Stromal cell of bone marrow (primary cell): Measurements from ENCODE around the gene SAMD11.
"Not testable (repeated sequence)": the region's sequence is repeated elsewhere in the genome, so short reads cannot be mapped to it uniquely, and the experiment has no call there.

Source experiments
- DNase-seq: peaks from one replicate; pipeline ENCODE4 v3.0.0-alpha.2; 2012; ENCODE audit warnings: low read depth

Gene SAMD11

GRCh38 chr1:965526-966134, 41.9 kb downstream of the SAMD11 start:
- no peak for DNase-seq

DNA sequence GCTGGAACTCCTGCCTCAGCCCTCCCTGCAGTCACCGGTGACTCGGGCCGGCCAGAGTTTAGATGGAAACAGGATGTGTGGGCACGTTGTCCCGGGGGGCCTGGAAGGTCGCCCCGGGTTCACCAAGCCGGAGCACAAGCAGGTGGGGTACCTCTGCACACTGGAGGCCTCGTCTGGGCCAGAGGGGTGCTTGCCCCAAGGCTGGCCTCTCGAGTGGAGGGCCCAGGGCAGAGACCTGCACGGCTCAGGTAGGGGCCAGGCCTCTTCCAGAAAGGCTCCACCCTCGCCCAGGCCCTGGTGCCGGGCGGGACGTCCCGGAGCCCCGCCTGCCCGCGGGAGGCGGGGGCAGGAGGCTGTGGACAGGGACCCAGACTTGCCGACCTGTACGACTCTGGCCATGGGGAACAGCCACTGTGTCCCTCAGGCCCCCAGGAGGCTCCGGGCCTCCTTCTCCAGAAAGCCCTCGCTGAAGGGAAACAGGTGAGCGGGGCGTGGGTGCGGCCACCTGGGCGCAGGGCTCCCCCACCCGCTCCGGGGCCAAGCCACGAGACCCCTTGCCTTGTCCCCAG, 42.5 kb downstream of the SAMD11 start, which contains the start of gene PLEKHN1:
Gene PLEKHN1 (plus strand): TSS at position 348 of the 569 bp plus-strand sequence. CDS start 50 bp downstream, at position 398.
- no peak for DNase-seq

GRCh38 chr1:966704-967300, 43.1 kb downstream of the SAMD11 start:
- DNase-seq, result peak; percentile 33

DNA sequence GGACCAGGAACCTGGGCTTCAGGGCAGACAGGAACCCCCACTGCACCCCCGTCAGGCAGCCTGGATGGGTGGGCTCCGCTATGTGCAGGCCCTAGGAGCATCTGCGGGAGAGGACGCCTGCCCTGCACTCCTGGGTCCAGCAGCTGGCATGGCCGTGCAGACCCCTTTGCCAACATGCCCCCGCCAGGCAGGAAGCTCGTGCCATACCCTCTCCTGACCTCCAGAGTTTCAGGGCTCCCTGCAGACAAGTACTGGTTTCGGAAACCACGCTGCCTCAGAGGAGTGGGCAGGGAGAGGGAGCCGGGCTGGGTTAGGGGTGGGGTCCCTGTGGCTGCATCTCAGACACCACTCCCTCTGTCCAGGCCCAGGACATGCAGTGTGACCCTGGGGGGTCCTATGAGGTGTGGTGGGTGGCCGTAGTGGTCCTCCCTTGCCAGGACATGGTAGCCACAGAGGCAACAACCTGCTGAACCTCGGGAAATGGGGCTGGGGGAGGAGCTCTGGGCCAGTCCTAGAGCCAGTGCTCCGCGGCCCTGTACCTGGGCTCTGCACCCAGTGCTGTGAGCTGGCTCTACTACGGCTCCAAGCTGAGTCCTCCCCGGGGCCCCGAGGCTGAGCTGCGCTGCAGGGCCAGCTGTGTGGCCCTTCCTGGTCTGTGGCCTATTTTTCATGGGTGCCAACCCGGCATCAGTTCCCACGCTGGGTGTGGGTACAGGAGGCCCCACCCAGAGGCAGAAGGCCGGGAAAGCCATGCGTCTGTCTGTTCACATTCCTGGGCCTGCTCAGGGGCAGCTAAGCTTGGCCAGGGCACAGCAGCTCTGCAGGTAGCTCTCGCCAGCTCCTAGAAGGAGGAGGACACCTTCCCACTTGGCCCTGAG, 44.0 kb downstream of the SAMD11 start:
- no peak for DNase-seq

GRCh38 chr1:969260-969855, 45.6 kb downstream of the SAMD11 start:
- DNase-seq, result no peak

DNA sequence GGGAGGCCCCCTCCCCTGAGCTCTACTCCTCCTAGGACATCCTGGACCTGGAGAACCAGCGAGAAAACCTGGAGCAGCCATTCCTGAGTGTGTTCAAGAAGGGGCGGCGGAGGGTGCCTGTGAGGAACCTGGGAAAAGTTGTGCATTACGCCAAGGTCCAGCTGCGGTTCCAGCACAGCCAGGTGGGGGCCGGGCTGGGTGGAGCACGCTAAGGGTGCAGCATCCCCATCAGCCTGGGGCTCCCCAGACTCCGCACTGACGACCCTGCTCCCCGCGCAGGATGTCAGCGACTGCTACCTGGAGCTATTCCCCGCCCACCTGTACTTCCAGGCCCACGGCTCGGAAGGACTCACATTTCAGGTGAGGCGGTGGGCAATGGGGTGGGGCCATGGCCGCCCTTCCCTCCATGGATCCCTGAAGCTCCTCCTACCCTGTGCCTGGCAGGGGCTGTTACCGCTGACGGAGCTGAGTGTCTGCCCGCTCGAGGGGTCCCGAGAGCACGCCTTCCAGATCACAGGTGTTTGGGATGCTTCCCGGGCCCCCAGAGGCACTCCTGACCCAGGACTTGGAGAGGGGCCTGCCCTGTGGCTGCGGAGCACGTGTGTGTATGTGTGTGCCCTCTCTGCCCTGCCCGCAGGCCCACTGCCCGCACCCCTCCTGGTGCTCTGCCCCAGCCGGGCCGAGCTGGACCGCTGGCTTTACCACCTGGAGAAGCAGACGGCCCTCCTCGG, 46.7 kb downstream of the SAMD11 start:
- DNase-seq, result no peak

DNA sequence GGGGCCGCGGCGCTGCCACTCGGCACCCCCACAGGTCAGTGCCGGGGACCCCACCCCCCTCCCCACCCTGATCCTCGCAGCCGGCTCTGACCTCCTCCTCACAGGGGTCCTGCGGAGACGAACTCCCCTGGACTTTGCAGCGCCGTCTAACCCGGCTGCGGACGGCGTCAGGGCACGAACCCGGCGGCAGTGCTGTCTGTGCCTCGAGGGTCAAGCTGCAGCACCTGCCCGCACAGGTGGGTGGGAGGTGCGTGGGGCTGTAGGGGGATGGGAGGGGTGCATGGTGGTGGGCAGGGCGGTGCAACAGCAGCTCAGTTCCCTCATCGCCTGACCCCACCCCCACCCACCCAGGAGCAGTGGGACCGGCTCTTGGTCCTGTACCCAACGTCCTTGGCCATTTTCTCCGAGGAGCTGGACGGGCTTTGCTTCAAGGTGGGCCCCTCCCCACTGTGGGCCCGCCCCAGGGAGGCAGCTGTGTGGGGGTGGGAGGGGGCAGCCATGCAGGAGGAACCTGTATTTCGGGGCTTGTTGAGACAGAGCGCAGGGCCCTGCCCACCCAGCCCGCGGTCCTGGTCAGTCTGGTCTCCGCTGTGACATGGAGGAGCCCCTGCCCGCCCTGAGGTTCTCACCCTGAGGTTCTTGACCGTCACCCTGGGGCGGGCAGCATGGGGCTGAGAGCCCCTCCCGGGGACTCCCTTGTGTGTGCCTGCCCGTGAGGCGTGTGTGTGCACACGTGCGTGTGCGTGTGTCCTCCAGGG, 47.4 kb downstream of the SAMD11 start:
- DNase-seq, result no peak

DNA sequence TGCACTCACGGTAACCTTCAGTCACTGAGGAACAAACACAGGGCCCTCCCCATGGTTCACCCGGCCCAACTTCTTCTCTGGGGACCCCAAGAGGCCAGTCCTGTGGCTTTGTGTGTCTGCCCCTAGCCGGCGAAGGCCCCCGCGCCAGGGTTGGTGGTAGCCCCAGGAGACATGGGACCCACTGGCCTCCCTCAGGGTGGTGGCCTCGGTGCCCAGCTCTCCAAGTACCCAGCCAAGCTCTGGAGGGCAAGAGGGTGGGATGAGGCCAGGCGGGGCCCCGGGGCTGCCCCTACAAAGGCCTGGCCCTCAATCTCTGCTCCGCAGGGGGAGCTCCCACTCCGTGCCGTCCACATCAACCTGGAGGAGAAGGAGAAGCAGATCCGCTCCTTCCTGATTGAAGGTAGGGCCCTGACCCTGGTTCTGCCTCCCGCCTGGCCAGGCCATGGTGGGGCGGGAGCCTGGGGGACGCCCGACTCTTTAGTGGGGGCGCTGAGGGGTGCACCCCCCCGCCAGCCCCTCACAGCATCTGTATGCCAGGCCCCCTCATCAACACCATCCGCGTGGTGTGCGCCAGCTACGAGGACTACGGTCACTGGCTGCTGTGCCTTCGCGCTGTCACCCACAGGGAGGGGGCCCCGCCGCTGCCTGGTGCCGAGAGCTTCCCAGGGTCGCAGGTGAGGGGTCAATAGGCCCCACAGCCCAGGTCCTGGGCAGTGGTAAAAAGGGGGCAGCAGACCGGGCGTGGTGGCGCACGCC, 48.2 kb downstream of the SAMD11 start:
- no peak for DNase-seq

- DNase-seq, result no peak
Measured at GRCh38 chr1:972726-973458, 49.2 kb downstream of the SAMD11 start.

DNA sequence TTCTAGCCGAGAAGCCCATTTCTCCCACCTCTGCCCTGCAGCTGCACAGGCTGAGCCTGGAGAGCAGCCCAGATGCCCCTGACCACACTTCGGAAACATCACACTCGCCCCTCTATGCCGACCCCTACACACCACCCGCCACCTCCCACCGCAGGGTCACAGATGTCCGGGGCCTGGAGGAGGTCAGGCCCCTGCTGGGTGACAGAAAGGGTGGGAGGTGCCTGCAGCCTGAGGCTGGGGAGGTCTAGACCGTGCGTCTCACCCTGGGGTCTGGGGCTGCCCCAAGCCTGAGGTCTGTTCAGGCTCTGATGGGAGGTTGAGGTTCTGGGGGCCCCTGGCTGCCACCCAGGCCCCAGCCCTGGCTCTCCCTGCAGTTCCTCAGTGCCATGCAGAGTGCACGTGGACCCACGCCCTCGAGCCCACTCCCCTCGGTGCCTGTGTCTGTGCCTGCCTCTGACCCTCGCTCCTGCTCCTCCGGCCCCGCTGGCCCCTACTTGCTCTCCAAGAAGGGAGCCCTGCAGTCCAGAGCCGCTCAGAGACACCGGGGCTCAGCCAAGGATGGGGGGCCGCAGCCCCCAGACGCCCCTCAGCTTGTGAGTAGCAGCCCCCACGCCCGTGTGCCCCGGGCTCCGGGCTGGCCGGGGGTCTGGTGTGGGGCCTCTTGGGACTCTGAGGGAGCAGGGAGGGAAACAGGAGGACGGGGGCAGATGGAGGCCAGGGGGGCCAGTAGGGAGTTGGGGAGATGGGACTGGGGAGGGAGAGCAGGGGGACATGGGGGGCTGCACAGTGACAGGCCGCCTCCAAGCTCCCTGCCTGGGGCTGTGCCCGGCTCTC, 50.0 kb downstream of the SAMD11 start:
- no peak for DNase-seq

- DNase-seq, result no peak
Measured at GRCh38 chr1:974293-974640, 50.5 kb downstream of the SAMD11 start.

DNA sequence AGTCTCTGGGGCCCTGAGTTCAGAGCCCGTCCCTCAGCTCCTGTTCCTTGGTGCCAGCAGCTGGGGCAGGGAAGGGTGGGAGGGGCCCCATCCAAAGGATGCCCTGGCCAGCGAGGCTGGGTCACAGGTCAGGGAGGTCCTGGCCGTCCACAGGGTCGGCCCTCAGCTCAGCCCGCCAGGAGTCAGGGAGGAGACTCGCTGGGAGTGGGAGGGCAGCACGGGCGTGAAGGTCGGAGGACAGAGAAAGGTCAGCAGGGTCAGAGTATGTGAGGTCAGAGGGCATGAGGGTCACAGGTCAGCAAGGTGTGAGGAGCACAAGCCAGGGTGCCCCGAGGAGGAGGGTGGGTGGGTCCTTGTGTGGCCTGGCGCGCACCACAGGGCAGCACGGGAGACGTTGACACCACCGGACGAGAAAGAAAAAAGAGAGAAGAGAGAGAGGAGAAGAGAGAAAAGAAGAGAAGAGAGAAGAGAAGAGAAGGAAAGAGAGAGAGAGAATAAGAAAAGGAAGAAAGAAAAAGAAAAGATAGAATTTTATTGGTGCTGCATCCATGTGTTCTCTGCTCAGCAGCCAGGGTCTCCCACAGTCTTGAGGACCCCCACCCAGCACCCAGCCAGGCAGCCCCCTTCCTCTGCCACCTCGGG, 51.1 kb downstream of the SAMD11 start:
- no peak for DNase-seq

DNA sequence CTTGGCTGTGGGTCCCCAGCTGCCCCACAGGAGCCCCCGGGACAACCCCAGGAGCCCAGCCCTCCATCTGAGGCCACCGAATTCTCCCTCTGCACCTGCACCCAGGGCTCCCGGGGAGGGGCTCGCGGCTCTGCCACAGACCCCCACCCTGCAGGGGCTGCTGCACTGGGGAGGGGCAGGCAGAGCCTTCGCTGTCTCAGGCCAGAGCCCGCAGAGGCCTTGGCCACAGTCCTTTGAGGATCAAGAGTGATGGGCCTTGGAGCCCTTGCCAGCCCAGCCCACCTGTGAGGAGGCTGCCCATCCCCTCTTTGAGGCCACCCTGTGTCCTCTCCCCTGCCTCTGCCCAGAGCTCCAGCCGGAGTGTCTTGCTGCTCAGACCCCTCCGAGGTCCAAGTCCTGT, 51.6 kb downstream of the SAMD11 start:
- no peak for DNase-seq

DNA sequence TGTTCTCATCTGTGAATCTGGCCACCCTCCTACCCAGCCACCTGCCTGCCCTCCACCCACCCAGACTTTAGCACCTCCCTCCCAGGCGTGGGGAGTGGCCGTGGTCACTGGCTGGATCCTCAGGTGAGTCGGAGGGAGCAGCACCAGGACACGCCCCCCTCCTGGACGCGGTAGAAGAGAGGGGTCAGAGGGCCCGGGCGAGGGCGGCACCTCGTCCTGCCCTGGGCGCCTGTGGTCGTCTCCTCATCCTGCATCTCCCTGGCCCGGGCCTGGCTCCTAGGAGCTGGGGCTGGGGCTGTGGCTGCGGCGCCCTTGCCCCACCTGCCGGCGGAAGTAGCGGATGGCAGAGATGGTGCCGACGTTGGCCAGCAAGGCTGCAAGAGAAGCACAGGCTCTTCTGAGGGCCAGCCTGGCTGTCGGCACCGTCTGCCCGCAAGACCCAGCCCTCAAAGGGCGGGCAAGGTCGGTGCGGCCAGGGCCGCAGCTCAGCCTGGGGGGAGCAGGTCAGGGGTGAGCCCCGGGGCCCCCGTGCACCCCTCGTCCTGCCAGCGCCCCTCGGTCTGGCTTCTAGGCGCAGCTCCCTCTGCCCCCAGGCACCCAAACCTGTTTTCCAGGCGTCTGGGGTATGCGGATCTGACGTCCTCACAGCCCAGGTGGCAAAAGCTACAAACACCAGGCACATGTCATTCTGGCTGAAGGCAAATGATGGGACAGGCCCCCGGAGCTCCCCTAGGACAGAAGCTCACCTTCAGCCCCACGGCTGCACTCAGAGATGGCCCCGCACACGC, 52.4 kb downstream of the SAMD11 start:
- DNase-seq, result no peak

- not testable (repeated sequence) for DNase-seq
Measured at GRCh38 chr1:976791-977190, 53.1 kb downstream of the SAMD11 start.

- no peak for DNase-seq
Measured at GRCh38 chr1:978069-978834, 54.5 kb downstream of the SAMD11 start.
